ENCODE data around the gene EML3. TPM values are rescaled to one million over a fixed set of nuclear protein-coding genes. Genes with fewer than 3 reads are reported as not detected.

The EML3 gene
- total RNA-seq, 2 experiments from 2014 or later, result 132 to 133 TPM

DNA sequence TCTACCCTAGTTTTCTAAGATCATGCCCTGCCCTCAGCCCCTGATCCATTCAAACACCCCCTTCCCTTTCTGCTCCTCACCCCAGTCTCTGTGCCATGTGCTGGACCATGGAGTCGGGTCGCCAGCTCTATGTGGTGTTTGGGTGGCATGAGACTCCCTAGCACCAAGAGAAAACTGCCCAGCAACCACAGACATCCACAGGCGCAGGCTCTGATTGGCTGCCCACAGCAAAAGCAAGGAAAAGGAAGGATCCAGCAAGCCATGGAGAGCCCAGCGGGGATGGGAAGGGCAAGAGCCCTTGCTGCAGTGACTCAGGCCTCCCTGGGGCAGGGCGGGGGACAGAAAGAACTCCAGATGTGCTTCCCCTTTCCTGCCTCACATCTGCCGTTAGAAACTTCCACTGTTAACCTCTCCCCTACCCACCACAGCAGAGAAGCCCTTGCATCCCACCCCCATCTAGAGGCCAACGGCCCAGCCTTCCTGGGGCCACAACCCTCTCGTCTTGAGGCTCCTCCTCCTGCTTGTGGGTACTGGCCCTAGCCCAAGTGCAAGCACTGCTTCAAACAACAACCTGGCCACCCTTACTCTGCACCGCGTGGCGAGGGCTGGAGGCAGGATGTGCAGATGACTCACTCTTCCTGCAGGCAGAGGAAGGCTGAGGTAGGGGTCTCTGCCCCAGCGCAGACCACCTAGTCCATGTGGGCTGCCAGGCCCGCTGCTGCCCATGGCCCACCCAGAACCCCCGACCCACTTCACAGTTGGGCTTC, 56.3 kb downstream of the EML3 start:
- peak overlapping the region; percentile 96 for H3K27ac Mint-ChIP-seq
- CTCF ChIA-PET, result interaction anchor here (0.7 to 12.5 kb wide), 16 partner anchors 11 to 166 kb away, joined by 3 to 354 read pairs (median 5); partner anchors contain the start of genes AHNAK, EEF1G, EML3 and LBHD1
- peak; percentile 64 for ATAC-seq
- no peaks in the 10 kb centered on the region for H3K9me3 Mint-ChIP-seq (ENCODE audit: low read depth)
- DNase-seq, result peak; percentile 98
- H3K36me3 Mint-ChIP-seq, result peaks cover 29% of the 10 kb centered on the region
- peaks cover 96% of the 10 kb centered on the region for H3K4me1 Mint-ChIP-seq
- peak overlapping the region; percentile 65 for H3K4me3 Mint-ChIP-seq
- H3K27me3 Mint-ChIP-seq, result peaks cover 2% of the 10 kb centered on the region

DNA sequence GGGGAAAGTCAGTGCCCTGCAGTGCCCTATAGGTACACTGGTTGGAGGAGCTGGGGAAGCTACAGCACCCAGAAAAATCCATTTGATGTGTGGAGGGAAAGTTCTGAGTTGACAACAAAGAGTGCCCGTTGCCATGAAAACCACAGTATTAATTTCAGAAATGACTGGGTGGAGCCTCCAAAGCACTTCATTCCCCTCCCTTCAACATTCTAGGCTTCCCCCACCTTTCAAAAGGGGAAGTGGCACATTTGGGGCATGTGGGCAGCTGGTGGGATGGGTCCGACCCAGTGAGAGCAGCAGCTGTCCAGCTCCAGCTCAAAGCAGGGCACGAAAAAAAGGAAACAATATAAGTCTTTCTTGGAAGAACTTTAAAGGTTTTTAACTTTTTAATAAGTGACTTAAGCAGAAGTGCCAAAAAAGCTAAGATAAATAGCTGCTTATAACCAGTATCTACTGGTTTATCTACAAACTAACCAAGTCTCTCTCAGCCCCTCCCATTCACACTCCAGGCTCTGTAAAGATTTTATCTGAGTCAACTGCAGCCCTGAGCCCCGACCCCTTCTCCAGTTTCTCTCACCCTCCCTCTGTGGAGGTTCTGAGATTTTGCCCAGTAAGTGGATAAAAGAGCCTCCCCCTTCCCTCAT, 57.0 kb downstream of the EML3 start:
- DNase-seq, result peak; percentile 86
- CTCF ChIA-PET, result interaction anchor here (0.7 to 12.5 kb wide), 6 partner anchors 12 to 165 kb away, joined by 3 to 354 read pairs (median 4); partner anchors contain the start of genes AHNAK and EEF1G
- Mint-ChIP-seq H3K36me3 (peaks cover 23% of the 10 kb centered on the region), H3K27me3 (peaks cover 6% of the 10 kb centered on the region), H3K9me3 (ENCODE audit: low read depth) (no peaks in the 10 kb centered on the region), H3K4me3 (peak overlapping the region; percentile 65), H3K4me1 (peaks cover 96% of the 10 kb centered on the region), H3K27ac (peak overlapping the region; percentile 96)
- ATAC-seq, result peak; percentile 18

DNA sequence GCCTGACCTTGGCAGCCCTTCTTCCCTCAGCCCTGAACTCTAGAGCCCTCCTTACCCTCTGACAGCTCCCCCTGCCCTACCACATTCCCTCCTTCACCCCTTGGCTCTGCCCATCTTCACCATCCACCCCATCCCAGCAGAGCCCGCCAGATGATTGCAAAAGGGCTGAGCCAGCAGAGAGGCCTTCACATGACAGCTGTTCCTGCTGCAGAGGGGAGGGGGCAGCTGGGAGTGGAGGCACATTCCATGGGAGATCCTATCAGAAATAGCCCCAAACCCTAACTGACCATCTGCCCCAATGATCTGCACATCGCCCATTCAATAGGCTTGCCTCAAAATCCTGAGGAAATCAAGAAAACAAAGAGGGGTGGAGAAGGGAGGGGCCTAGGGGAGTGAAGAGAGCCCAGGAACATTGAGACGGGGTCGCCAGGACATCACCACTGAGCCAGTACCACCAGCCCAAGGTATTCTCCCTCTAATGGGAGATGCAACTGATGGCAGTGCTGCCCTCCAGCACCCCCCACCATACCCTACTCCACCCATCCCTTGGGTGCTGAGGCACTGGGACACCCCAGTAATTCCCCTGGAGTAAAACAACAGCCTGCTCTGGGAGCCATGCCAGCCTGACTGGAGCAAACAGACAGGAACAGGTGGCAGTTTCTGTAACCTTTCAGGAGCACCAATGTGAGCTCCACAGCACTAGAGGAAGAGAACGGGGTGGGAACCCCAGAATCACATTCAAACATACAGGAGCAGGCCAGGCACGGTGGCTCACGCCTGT, 58.0 kb downstream of the EML3 start:
- H3K4me1 Mint-ChIP-seq, result peaks cover 93% of the 10 kb centered on the region
- CTCF ChIA-PET, result interaction anchor here (1.1 to 12.5 kb wide), 4 partner anchors 11 to 130 kb away, joined by 3 to 354 read pairs (median 34); partner anchors contain the start of genes AHNAK and EEF1G
- peaks cover 12% of the 10 kb centered on the region for H3K27me3 Mint-ChIP-seq
- H3K27ac Mint-ChIP-seq, result peak overlapping the region; percentile 96
- ATAC-seq (no peak), DNase-seq (no peak)
- H3K9me3 Mint-ChIP-seq (ENCODE audit: low read depth), result no peaks in the 10 kb centered on the region
- peaks cover 14% of the 10 kb centered on the region for H3K36me3 Mint-ChIP-seq
- no peak overlapping the region for H3K4me3 Mint-ChIP-seq

DNA sequence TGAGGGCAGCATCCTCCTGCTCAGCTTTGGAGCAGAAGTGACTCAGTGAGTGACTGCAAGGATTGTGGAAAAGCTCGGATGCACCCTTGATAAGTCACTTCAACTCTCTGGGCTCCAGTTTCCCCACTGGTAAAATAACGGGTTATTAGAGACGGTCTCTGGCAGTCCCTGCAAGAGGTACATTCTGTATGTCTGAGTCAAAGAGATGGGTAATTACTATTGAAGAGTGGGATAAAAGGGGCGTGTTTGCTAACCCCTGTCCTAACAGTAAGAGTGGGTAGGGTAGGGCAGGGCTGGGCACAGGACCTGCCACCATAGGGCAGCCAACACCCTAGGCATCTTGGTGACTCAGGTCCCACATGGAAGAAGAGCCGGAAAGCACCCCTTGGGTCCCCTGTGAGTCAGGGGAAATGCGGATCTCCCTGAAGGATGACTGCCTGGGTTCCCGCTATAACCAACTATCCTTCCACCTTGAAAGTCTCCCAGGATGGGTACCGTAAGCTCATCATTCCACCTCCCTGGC, 58.7 kb downstream of the EML3 start:
- no peak for ATAC-seq
- no peak for DNase-seq
- CTCF ChIA-PET, result interaction anchor here (1.0 to 12.5 kb wide), 4 partner anchors 11 to 130 kb away, joined by 4 to 354 read pairs (median 34); partner anchors contain the start of gene AHNAK
- Mint-ChIP-seq H3K9me3 (ENCODE audit: low read depth) (no peaks in the 10 kb centered on the region), H3K4me3 (no peak overlapping the region), H3K27me3 (peaks cover 15% of the 10 kb centered on the region), H3K36me3 (peaks cover 7% of the 10 kb centered on the region), H3K27ac (peak overlapping the region; percentile 96), H3K4me1 (peaks cover 87% of the 10 kb centered on the region)

DNA sequence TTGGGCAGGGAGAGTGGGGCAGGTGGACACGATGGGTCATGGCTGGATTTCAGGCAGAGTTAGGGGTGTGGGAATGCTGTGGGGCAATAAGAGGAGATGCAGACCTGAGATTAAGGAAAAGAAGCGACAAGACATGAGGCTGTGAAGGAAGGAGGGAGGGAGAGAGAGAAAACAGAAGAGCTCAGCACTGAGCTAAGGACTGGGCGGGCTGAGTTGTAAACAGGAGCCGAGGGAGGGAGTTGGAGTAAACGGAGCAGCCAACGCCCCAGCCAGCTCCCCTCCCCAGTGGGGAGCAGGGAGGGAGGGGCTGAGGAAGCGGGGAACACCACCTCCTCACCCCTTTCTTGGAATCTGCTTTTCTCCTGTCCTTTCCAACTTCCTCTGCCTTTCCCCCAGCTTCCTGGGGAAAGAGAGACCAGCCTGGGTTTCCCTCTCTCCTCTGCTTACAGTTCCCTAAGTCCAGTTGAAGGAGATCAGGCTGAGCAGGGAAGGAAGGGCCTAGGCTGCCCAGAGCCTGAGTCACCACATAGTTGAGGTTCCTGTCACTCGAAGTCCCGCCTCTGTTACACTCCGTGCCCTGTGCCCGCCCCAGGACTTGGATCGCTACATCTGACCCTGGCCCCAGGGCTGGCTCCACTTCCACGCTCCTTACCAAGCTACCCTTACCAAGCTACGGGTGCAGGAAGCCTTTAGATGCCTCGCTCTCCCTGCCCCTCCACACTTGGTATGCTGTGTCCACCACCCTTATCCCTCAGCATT, 59.3 kb downstream of the EML3 start:
- H3K27ac Mint-ChIP-seq, result peak overlapping the region; percentile 96
- H3K4me3 Mint-ChIP-seq, result peak overlapping the region; percentile 46

DNA sequence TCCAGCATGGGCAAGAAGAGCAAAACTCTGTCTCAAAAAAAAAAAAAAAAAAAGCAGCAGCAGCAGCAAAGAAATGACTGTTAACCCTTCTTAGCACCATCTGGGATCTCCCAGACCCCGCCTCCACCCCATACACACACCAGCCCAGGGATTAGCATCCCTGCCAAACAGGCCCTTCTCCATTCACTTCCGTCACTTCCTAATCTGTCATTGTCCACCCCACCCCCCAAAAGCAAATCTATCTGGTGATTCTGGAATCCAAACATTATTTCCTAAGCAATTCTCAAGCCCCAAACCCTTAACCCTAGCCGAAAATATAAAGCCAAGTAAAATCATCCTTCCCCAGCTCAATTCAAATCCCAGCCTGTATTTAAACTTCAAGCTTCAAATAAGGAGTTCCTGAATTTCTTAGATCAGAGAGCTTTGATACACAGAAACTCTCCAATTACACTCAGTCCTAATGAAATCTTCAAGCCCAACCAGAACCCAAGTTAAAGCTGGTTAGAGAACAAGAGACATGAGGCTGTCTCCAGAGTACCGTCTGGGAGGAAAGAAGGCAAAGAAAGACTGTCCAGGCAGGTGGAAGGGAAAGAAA, 60.0 kb downstream of the EML3 start:
- ATAC-seq (no peak), DNase-seq (no peak)
- Mint-ChIP-seq H3K9me3 (ENCODE audit: low read depth) (no peaks in the 10 kb centered on the region), H3K27ac (peak overlapping the region; percentile 96), H3K27me3 (peaks cover 26% of the 10 kb centered on the region), H3K36me3 (peaks cover 3% of the 10 kb centered on the region), H3K4me3 (peak overlapping the region; percentile 46), H3K4me1 (peaks cover 81% of the 10 kb centered on the region)
- CTCF ChIA-PET, result interaction anchor here (0.7 to 12.5 kb wide), 10 partner anchors 7 to 841 kb away, joined by 3 to 354 read pairs (median 5); partner anchors contain the start of genes AHNAK and TUT1

More for the DNA sequence above, 59.3 kb downstream of the EML3 start:
- H3K4me1 Mint-ChIP-seq, result peaks cover 82% of the 10 kb centered on the region
- no peaks in the 10 kb centered on the region for H3K9me3 Mint-ChIP-seq (ENCODE audit: low read depth)
- H3K36me3 Mint-ChIP-seq, result peaks cover 3% of the 10 kb centered on the region
- DNase-seq (peak; percentile 82), ATAC-seq (peak; percentile 9)
- CTCF ChIA-PET, result interaction anchor here (0.7 to 12.5 kb wide), 6 partner anchors 10 to 842 kb away, joined by 3 to 354 read pairs (median 4); partner anchors contain the start of gene AHNAK
- H3K27me3 Mint-ChIP-seq, result peaks cover 19% of the 10 kb centered on the region

Small RNA genes within 50 kb of the gene (microRNA-seq; reads per million reads assigned to microRNA genes)
- not detected for gene MIR6747

Other genes starting within 250 kb of the EML3 start
- gene SCGB1A1, start 193.7 kb downstream of the EML3 start, total RNA-seq, result not detected
- 100 to 1,000 TPM; 180 to 390 TPM for gene AHNAK, start 66.0 kb downstream of the EML3 start, total RNA-seq
- 1,000 to 10,000 TPM in 1 of 2 experiments, 100 to 1,000 TPM in 1; 878 to 1,201 TPM for gene EEF1G, start 38.9 kb downstream of the EML3 start, total RNA-seq
- 10 to 100 TPM; 24.7 to 29.6 TPM for gene TUT1, start 21.3 kb downstream of the EML3 start, total RNA-seq
- 100 to 1,000 TPM; 245 to 264 TPM for gene MTA2, start 10.9 kb downstream of the EML3 start, total RNA-seq
- 1 to 10 TPM; 1.1 to 1.5 TPM for gene ROM1, start 482 bp upstream of the EML3 start, total RNA-seq
- gene B3GAT3, start 9.2 kb upstream of the EML3 start, total RNA-seq, result 10 to 100 TPM; 64.5 to 69.7 TPM
- gene GANAB, start 33.8 kb upstream of the EML3 start, total RNA-seq, result 100 to 1,000 TPM; 248 to 275 TPM
- gene INTS5, start 40.5 kb upstream of the EML3 start, total RNA-seq, result 10 to 100 TPM; 27.9 to 35.7 TPM
- gene C11orf98, start 52.4 kb upstream of the EML3 start, total RNA-seq, result 100 to 1,000 TPM; 130 to 131 TPM
- gene CSKMT, start 52.5 kb upstream of the EML3 start, total RNA-seq, result 10 to 100 TPM; 23.7 to 31.0 TPM
- gene UQCC3, start 58.9 kb upstream of the EML3 start, total RNA-seq, result 1 to 10 TPM; 7.2 to 9.0 TPM
- gene LBHD1, start 59.5 kb upstream of the EML3 start, total RNA-seq, result 10 to 100 TPM; 17.7 to 27.5 TPM
- gene UBXN1, start 66.3 kb upstream of the EML3 start, total RNA-seq, result 100 to 1,000 TPM; 115 to 152 TPM
- gene LRRN4CL, start 76.8 kb upstream of the EML3 start, total RNA-seq, result under 1 TPM; 0.14 to 0.15 TPM
- 10 to 100 TPM; 24.2 to 29.6 TPM for gene BSCL2, start 94.6 kb upstream of the EML3 start, total RNA-seq
- not detected for gene GNG3, start 94.9 kb upstream of the EML3 start, total RNA-seq
- gene HNRNPUL2, start 114.7 kb upstream of the EML3 start, total RNA-seq, result 10 to 100 TPM; 61.6 to 66.6 TPM
- gene TTC9C, start 115.7 kb upstream of the EML3 start, total RNA-seq, result 10 to 100 TPM; 47.5 to 49.2 TPM
- 10 to 100 TPM in 1 of 2 experiments, 1 to 10 TPM in 1; 9.3 to 10.2 TPM for gene ZBTB3, start 141.4 kb upstream of the EML3 start, total RNA-seq
- 100 to 1,000 TPM in 1 of 2 experiments, 10 to 100 TPM in 1; 77.2 to 110 TPM for gene POLR2G, start 148.8 kb upstream of the EML3 start, total RNA-seq
- 10 to 100 TPM; 23.5 to 25.0 TPM for gene TAF6L, start 158.6 kb upstream of the EML3 start, total RNA-seq
- gene TMEM179B, start 174.6 kb upstream of the EML3 start, total RNA-seq, result 10 to 100 TPM; 42.4 to 43.0 TPM
- 10 to 100 TPM; 14.4 to 17.9 TPM for gene TMEM223, start 179.2 kb upstream of the EML3 start, total RNA-seq
- gene NXF1, start 192.7 kb upstream of the EML3 start, total RNA-seq, result 100 to 1,000 TPM in 1 of 2 experiments, 10 to 100 TPM in 1; 93.6 to 120 TPM
- 10 to 100 TPM; 30.8 to 38.4 TPM for gene STX5, start 219.3 kb upstream of the EML3 start, total RNA-seq
- gene TEX54, start 220.1 kb upstream of the EML3 start, total RNA-seq, result not detected
- gene WDR74, start 226.8 kb upstream of the EML3 start, total RNA-seq, result 10 to 100 TPM; 82.9 to 83.9 TPM